Measurements from ENCODE around the gene STARD7. TPM values are rescaled to one million over a fixed set of nuclear protein-coding genes. Genes with fewer than 3 reads are reported as not detected.

STARD7 gene
- total and polyA plus RNA-seq, 2 donors (not counting 3 experiments of a cell fraction or from before 2014, with no cell fraction given) = 61.2 to 132 TPM

- intact Hi-C loops (cut with micrococcal nuclease) = no loop called here
- CTCF ChIA-PET = no interaction called here
Observed at GRCh38 chr2:96213379-96213778, 4.8 kb upstream of the STARD7 start.

More at GRCh38 chr2:96213379-96213778, 4.8 kb upstream of the STARD7 start:
- Histone ChIP-seq H3K27me3 (ENCODE audit: control insufficient read depth in 2 of 2, insufficient read depth in 2 of 2, low read length in 2 of 2) (no peaks in the 10 kb centered on the region), H3K9me1 (replicated peaks; ENCODE audit: control insufficient read depth, extremely low read depth, insufficient read depth, low read length) (no peaks in the 10 kb centered on the region), H3K79me2 (ENCODE audit: control insufficient read depth, insufficient read depth, low read length) (peaks cover 11% of the 10 kb centered on the region), H3K9ac (replicated peaks; ENCODE audit: extremely low read depth, insufficient read depth, low read length) (no peak overlapping the region), H3K27ac (ENCODE audit: insufficient read depth, low read depth, low read length) (no peak overlapping the region), H3K4me3 (replicated peaks in 1 of 3; ENCODE audit: insufficient read depth in 1 of 3, low read depth in 1 of 3, low read length in 3 of 3) (no peak overlapping the region), H3K4me2 (ENCODE audit: insufficient read depth, low read length) (no peak overlapping the region), H3K4me1 (ENCODE audit: control insufficient read depth, extremely low read depth, insufficient read depth, low read length) (peaks cover 7% of the 10 kb centered on the region), H2AFZ (ENCODE audit: low read depth, low read length) (no peak overlapping the region), H3K36me3 (ENCODE audit: control insufficient read depth in 2 of 2, extremely low read depth in 1 of 2, insufficient read depth in 2 of 2, low read length in 2 of 2) (no peaks in the 10 kb centered on the region), H3K9me3 (replicated peaks; ENCODE audit: control insufficient read depth, insufficient read depth, low read length) (no peaks in the 10 kb centered on the region), H4K20me1 (replicated peaks; ENCODE audit: control insufficient read depth, extremely low read depth, insufficient read depth, low read length) (no peaks in the 10 kb centered on the region)
- POLR2A ChIA-PET = no interaction called here
- dilution Hi-C loops (cut with MboI; ENCODE audit: extremely low pct_ligation_motif_present, low sequenced_read_pairs) = no loop called here
- DNase-seq (ENCODE audit: low read depth, low spot score) (no peak), FAIRE-seq (no peak)
- BruUV-seq (replicated peaks) = no TSS peak
- TF ChIP-seq GATA2 (IDR thresholded peaks at IDR 0.05; ENCODE audit: insufficient read depth, insufficient read length, low read depth, low read length) (no peak), FOS (IDR thresholded peaks at IDR 0.05; ENCODE audit: borderline replicate concordance, insufficient read depth, low read length) (no peak), EZH2 (IDR thresholded peaks at IDR 0.05; ENCODE audit: borderline replicate concordance, low read depth, low read length, severe bottlenecking) (no peak), MAX (IDR thresholded peaks at IDR 0.05; ENCODE audit: insufficient read depth, insufficient read length) (no peak), MYC (IDR thresholded peaks at IDR 0.05; ENCODE audit: low read depth, low read length) (no peak), POLR2A (IDR thresholded peaks at IDR 0.05; ENCODE audit: low read depth, low read length) (no peak), JUN (IDR thresholded peaks at IDR 0.05; ENCODE audit: borderline replicate concordance, insufficient read depth, insufficient read length, low read depth) (no peak), CTCF (IDR thresholded peaks at IDR 0.05; ENCODE audit: extremely low read depth in 1 of 2, insufficient read depth in 1 of 2, low read depth in 1 of 2, low read length in 2 of 2) (no peak), POLR2AphosphoS5 (IDR thresholded peaks at IDR 0.05; ENCODE audit: insufficient read depth, low read depth, low read length) (no peak)
